ENCODE results near the gene CUL5.
"Not testable (repeated sequence)": the region's sequence is repeated elsewhere in the genome, so short reads cannot be mapped to it uniquely, and the experiment has no call there.

CUL5 gene

DNA sequence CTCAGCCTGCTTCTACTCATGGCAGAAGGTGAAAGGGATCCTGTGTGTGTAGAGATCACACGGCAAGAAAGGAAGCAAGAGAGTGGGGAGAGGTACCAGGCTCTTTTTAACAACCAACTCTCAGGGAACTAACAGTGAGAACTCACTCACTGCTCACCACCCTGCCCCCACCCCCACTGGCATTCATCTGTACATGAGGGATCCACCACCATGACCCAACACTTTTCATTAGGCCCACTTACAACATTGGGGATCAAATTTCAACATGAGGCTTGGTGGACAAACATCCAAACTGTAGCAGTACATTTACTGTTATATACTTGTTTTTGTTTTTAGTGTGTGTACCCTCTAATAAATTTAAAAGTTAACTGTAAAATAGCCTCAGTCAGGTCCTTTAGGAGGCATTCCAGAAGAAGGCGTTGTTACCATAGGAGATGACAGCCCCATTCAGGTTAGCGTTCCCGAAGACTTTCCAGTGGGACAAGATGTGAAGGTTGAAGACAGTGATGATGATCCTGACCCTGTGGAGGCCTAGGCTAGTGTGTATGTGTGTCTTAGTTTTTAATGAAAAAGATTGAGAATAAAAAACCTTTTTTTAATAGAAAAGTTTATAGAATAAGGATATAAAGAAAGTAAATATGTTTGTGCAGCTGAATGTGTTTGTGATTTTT lies 11.3 kb downstream of the CUL5 start:
- TF ChIP-seq, protein P1, sequence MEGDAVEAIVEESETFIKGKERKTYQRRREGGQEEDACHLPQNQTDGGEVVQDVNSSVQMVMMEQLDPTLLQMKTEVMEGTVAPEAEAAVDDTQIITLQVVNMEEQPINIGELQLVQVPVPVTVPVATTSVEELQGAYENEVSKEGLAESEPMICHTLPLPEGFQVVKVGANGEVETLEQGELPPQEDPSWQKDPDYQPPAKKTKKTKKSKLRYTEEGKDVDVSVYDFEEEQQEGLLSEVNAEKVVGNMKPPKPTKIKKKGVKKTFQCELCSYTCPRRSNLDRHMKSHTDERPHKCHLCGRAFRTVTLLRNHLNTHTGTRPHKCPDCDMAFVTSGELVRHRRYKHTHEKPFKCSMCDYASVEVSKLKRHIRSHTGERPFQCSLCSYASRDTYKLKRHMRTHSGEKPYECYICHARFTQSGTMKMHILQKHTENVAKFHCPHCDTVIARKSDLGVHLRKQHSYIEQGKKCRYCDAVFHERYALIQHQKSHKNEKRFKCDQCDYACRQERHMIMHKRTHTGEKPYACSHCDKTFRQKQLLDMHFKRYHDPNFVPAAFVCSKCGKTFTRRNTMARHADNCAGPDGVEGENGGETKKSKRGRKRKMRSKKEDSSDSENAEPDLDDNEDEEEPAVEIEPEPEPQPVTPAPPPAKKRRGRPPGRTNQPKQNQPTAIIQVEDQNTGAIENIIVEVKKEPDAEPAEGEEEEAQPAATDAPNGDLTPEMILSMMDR (IDR thresholded peaks at IDR 0.05; ENCODE audit: insufficient read depth, missing control alignments) = no peak
- no peak for DNase-seq (ENCODE audit: insufficient read length, low spot score)
- no peak for FAIRE-seq

- DNase-seq (ENCODE audit: insufficient read length, low spot score) (no peak), FAIRE-seq (no peak)
- TF ChIP-seq, protein P1 (IDR thresholded peaks at IDR 0.05; ENCODE audit: insufficient read depth, missing control alignments) = no peak
Measured at GRCh38 chr11:108025387-108026080, 16.8 kb downstream of the CUL5 start.

- DNase-seq (ENCODE audit: insufficient read length, low spot score) (no peak), FAIRE-seq (no peak)
- TF ChIP-seq, protein P1 (IDR thresholded peaks at IDR 0.05; ENCODE audit: insufficient read depth, missing control alignments) = no peak
Measured at GRCh38 chr11:108027057-108027456, 18.4 kb downstream of the CUL5 start.

GRCh38 chr11:108028822-108029441 lies 20.2 kb downstream of the CUL5 start:
- FAIRE-seq = not testable (repeated sequence)

DNA sequence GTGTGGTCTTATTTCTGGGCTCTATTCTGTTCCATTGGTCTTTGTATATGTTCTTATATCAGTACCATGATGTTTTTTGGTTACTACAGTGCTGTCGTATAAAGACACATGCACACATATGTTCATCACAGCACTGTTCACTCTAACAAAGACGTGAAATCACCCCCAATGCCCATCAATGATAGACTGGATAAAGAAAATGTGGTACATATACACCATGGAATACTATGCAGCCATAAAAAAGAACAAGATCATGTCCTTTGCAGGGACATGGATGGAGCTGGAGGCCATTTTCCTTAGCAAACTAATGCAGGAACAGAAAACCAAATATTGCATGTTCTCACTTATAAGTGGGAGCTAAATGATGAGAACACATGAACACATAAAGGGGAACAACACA lies 22.9 kb downstream of the CUL5 start:
- not testable (repeated sequence) for DNase-seq (ENCODE audit: insufficient read length, low spot score); FAIRE-seq

More at GRCh38 chr11:108028822-108029441, 20.2 kb downstream of the CUL5 start:
- not testable (repeated sequence) for DNase-seq (ENCODE audit: insufficient read length, low spot score)

- DNase-seq (ENCODE audit: insufficient read length, low spot score) = no peak
- FAIRE-seq = no peak
- TF ChIP-seq, protein P1 (IDR thresholded peaks at IDR 0.05; ENCODE audit: insufficient read depth, missing control alignments) = no peak
Measured at GRCh38 chr11:108032800-108033199, 24.1 kb downstream of the CUL5 start.

- TF ChIP-seq, protein P1 (IDR thresholded peaks at IDR 0.05; ENCODE audit: insufficient read depth, missing control alignments) = no peak
- DNase-seq (ENCODE audit: insufficient read length, low spot score) (no peak), FAIRE-seq (no peak)
Measured at GRCh38 chr11:108034034-108034433, 25.3 kb downstream of the CUL5 start.

DNA sequence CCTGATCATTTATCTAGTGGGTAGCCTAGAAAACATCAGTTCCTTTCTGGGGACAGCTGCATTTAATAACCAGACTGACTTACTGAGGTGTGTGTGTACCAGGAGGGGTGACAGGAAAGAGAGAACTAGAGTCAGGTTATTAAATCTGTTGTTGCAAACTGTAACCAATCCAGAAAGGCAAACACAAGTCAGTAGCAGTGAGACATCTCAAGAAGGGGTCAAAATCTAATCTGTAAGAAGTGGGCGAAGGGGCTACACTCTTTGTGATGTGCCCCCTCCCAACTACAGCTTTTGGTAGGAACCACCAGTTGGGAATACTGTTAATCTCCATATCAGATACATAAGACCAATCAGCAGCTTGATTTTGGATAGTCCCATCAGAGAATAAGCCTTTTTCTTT lies 26.3 kb downstream of the CUL5 start:
- DNase-seq (ENCODE audit: insufficient read length, low spot score) (no peak), FAIRE-seq (no peak)
- TF ChIP-seq, protein P1 (IDR thresholded peaks at IDR 0.05; ENCODE audit: insufficient read depth, missing control alignments) = no peak
